ENCODE measurements around the gene TMEM125. TPM values are rescaled to one million over a fixed set of nuclear protein-coding genes. Genes with fewer than 3 reads are reported as not detected.

TMEM125 gene
- not detected for total RNA-seq

GRCh38 chr1:43269627-43270375 lies at the start of gene TMEM125:
Gene TMEM125 (plus strand): TSS chr1:43269983. CDS start chr1:43272723, 2,740 bp downstream.

DNA sequence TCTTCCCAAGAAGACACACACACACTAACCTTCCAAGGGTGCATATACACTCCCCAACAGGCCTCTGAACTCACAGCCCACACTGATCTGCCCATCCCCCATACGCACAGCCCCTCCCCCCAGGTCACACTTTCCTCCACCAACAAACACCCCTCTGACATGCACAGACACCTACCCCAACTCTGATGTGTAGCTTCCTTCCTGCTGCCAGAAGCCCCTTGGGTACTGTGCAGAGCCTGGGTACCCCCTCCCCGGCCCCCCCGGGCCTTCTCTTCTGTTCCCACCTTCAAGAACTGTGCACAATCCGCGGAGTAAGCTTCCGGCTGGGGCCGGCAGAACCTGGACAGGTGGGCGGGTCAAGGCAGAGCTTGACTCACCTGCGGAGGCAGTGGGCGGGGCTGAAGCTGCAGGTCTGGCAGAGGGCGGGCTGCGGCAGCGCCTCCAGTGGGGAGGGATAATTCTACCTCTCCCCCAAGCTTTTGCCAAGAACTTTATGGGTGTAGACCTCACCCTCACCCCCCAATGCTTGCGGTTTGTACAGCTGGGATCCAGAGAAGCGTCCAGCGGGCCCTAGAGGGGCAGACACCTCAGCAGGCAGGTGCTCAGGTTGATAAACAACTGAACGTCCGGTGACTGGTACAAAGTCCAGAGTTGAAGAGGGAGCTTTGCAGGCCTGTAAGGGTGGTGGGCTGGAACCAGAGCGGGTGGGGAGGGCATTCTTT lies 15.6 kb downstream of the TMEM125 start, which contains the start of gene C1orf210:
Gene C1orf210 (minus strand): TSS at position 313 of the 722 bp plus-strand sequence. CDS start 2,311 bp downstream, outside the sequence.

GRCh38 chr1:43300378-43301094 lies 30.8 kb downstream of the TMEM125 start, which contains the start of gene TIE1:
Gene TIE1 (plus strand): TSS chr1:43300982. CDS start chr1:43301072, 90 bp downstream.

Other genes starting within 250 kb of the TMEM125 start
- gene EBNA1BP2, start 97.7 kb upstream of the TMEM125 start, total RNA-seq: 10 to 100 TPM; 31.7 to 35.7 TPM
- gene CFAP57, start 97.7 kb upstream of the TMEM125 start, total RNA-seq: not detected
- not detected for gene C1orf210, start 15.6 kb downstream of the TMEM125 start, total RNA-seq
- not detected for gene TIE1, start 31.0 kb downstream of the TMEM125 start, total RNA-seq
- not detected for gene MPL, start 67.8 kb downstream of the TMEM125 start, total RNA-seq
- gene CDC20, start 89.0 kb downstream of the TMEM125 start, total RNA-seq: 10 to 100 TPM; 87.0 to 88.5 TPM
- gene ELOVL1, start 98.0 kb downstream of the TMEM125 start, total RNA-seq: 10 to 100 TPM; 58.0 to 60.4 TPM
- gene MED8, start 119.8 kb downstream of the TMEM125 start, total RNA-seq: 10 to 100 TPM; 28.6 to 29.1 TPM
- gene SZT2, start 119.9 kb downstream of the TMEM125 start, total RNA-seq: 10 to 100 TPM; 64.9 to 71.4 TPM
- gene HYI, start 183.9 kb downstream of the TMEM125 start, total RNA-seq: 10 to 100 TPM; 21.2 to 25.4 TPM

Measured in activated naive CD4-positive, alpha-beta T cell treated with anti-CD3 and anti-CD28 coated beads, Interleukin-2, amount 10 ng/mL, durations not matched to agents 5 hours and 36 hours (primary cell).